DOHH2 (cell line): Measurements from ENCODE around the gene NINJ2.

ENCODE experiments used
- CTCF ChIP-seq: fragments of 200-600 bp; sonication (generic); IDR thresholded peaks from one replicate; pipeline ENCODE4 v1.5.1; 2014; ENCODE audit warnings: antibody characterized with exemption, mild to moderate bottlenecking, low read depth, low read length; ENCODE audit not compliant: poor library complexity, severe bottlenecking
- EZH2phosphoT487 ChIP-seq: fragments of 200-600 bp; sonication (generic); IDR thresholded peaks from 2 replicates; pipeline ENCODE4 v1.6.1; 2017; ENCODE audit warnings: borderline replicate concordance, mild to moderate bottlenecking, antibody characterized with exemption, low read length, moderate library complexity, mixed read lengths

- TF ChIP-seq CTCF = no peak
- no peak for TF ChIP-seq EZH2phosphoT487
Observed at GRCh38 chr12:527729-528128, 135.5 kb downstream of the NINJ2 start.
